ES-I3 (cell line): Measurements from ENCODE around the gene IRX4.

Source experiments
- H3K36me3 ChIP-seq: 2 replicates; pipeline ENCODE4 v1.6.1; 2013; ENCODE audit warnings: mild to moderate bottlenecking, low read length, control low read depth, moderate library complexity; ENCODE audit not compliant: insufficient read depth
- H3K4me1 ChIP-seq: 2 replicates; pipeline ENCODE4 v1.6.1; 2013; ENCODE audit warnings: mild to moderate bottlenecking, control low read depth, low read length; ENCODE audit not compliant: insufficient read depth
- H3K9ac ChIP-seq: 2 replicates; pipeline ENCODE4 v1.6.1; 2013; ENCODE audit warnings: low read depth, mild to moderate bottlenecking, low read length, moderate library complexity
- H3K9me3 ChIP-seq: 2 replicates; pipeline ENCODE4 v1.6.1; 2013; ENCODE audit warnings: mild to moderate bottlenecking, low read length, moderate library complexity; ENCODE audit not compliant: control insufficient read depth, insufficient read depth

IRX4 gene

GRCh38 chr5:1919209-1919566 lies 36.5 kb upstream of the IRX4 start:
- H3K9ac ChIP-seq: no peak overlapping the region

GRCh38 chr5:1918488-1919208 lies 35.9 kb upstream of the IRX4 start:
- no peaks in the 10 kb centered on the region for H3K36me3 ChIP-seq

More at GRCh38 chr5:1919209-1919566, 36.5 kb upstream of the IRX4 start:
- H3K9me3 ChIP-seq: no peaks in the 10 kb centered on the region
- H3K4me1 ChIP-seq: no peaks in the 10 kb centered on the region
- no peaks in the 10 kb centered on the region for H3K36me3 ChIP-seq

GRCh38 chr5:1917830-1918487 lies 35.2 kb upstream of the IRX4 start:
- no peak overlapping the region for H3K9ac ChIP-seq
- H3K9me3 ChIP-seq: no peaks in the 10 kb centered on the region
- no peaks in the 10 kb centered on the region for H3K4me1 ChIP-seq
- no peaks in the 10 kb centered on the region for H3K36me3 ChIP-seq

More at GRCh38 chr5:1918488-1919208, 35.9 kb upstream of the IRX4 start:
- H3K4me1 ChIP-seq: no peaks in the 10 kb centered on the region
- H3K9me3 ChIP-seq: no peaks in the 10 kb centered on the region
- no peak overlapping the region for H3K9ac ChIP-seq

GRCh38 chr5:1916041-1917001 lies 33.6 kb upstream of the IRX4 start:
- H3K36me3 ChIP-seq: no peaks in the 10 kb centered on the region
- no peaks in the 10 kb centered on the region for H3K4me1 ChIP-seq
- no peaks in the 10 kb centered on the region for H3K9me3 ChIP-seq
- H3K9ac ChIP-seq: no peak overlapping the region

- H3K4me1 ChIP-seq: no peaks in the 10 kb centered on the region
- H3K9ac ChIP-seq: no peak overlapping the region
- no peaks in the 10 kb centered on the region for H3K36me3 ChIP-seq
- H3K9me3 ChIP-seq: no peaks in the 10 kb centered on the region
These were observed 32.6 kb upstream of the IRX4 start for GRCh38 chr5:1915316-1915715.

- H3K36me3 ChIP-seq: no peaks in the 10 kb centered on the region
- H3K9me3 ChIP-seq: no peaks in the 10 kb centered on the region
- H3K4me1 ChIP-seq: no peaks in the 10 kb centered on the region
- H3K9ac ChIP-seq: no peak overlapping the region
These were observed 31.7 kb upstream of the IRX4 start for GRCh38 chr5:1914471-1914870.

- no peaks in the 10 kb centered on the region for H3K9me3 ChIP-seq
- H3K4me1 ChIP-seq: no peaks in the 10 kb centered on the region
- H3K9ac ChIP-seq: no peak overlapping the region
- H3K36me3 ChIP-seq: no peaks in the 10 kb centered on the region
These were observed 30.9 kb upstream of the IRX4 start for GRCh38 chr5:1913578-1913977.

- H3K4me1 ChIP-seq: no peaks in the 10 kb centered on the region
- no peak overlapping the region for H3K9ac ChIP-seq
- no peaks in the 10 kb centered on the region for H3K9me3 ChIP-seq
- no peaks in the 10 kb centered on the region for H3K36me3 ChIP-seq
These were observed 30.3 kb upstream of the IRX4 start for GRCh38 chr5:1912951-1913565.

GRCh38 chr5:1911773-1912235 lies 29.1 kb upstream of the IRX4 start:
- Histone ChIP-seq H3K9me3 (no peaks in the 10 kb centered on the region), H3K36me3 (no peaks in the 10 kb centered on the region), H3K9ac (no peak overlapping the region), H3K4me1 (no peaks in the 10 kb centered on the region)

GRCh38 chr5:1910861-1911772 lies 28.4 kb upstream of the IRX4 start:
- no peaks in the 10 kb centered on the region for H3K4me1 ChIP-seq
- no peaks in the 10 kb centered on the region for H3K36me3 ChIP-seq
- H3K9me3 ChIP-seq: no peaks in the 10 kb centered on the region; the same call in 1 of the 2 replicates
- no peak overlapping the region for H3K9ac ChIP-seq

- Histone ChIP-seq H3K9ac (no peak overlapping the region), H3K4me1 (no peaks in the 10 kb centered on the region), H3K36me3 (no peaks in the 10 kb centered on the region), H3K9me3 (no peaks in the 10 kb centered on the region; the same call in 1 of the 2 replicates)
These were observed 27.5 kb upstream of the IRX4 start for GRCh38 chr5:1910081-1910760.

- Histone ChIP-seq H3K36me3 (no peaks in the 10 kb centered on the region), H3K9ac (no peak overlapping the region), H3K9me3 (no peaks in the 10 kb centered on the region; the same call in 1 of the 2 replicates), H3K4me1 (no peaks in the 10 kb centered on the region)
These were observed 26.7 kb upstream of the IRX4 start for GRCh38 chr5:1909346-1909985.
